HEK293 (cell line): ENCODE measurements around the gene RAN.

Experiments
- CTCF ChIA-PET: fragments of 350-600 bp; formaldehyde crosslinking; extraction: SDS; loops from one replicate; lab custom pipeline; 2021; ENCODE audit warnings: antibody characterized with exemption; lab: Yijun Ruan, JAX
- POLR2A ChIA-PET: fragments of 300-600 bp; formaldehyde crosslinking; extraction: SDS; loops from one replicate; lab custom pipeline; 2020; ENCODE audit warnings: antibody characterized with exemption, inconsistent platforms; lab: Yijun Ruan, JAX
- H3K27ac ChIP-seq: fragments of 200-500 bp; sonication (Bioruptor generic); 2 replicates; pipeline ENCODE4 v1.5.1; 2014; ENCODE audit warnings: low read depth, low read length, control low read depth, inconsistent platforms; ENCODE audit errors: extremely low read depth
- H3K36me3 ChIP-seq, 2 experiments: fragments of 200-500 bp in 1 of 2; sonication (Bioruptor generic) in 1 of 2; 1 replicate in 1 of 2; 2 replicates in 1 of 2; pipeline ENCODE4 v1.5.1; 2014 to 2017; ENCODE audit warnings: inconsistent platforms in 2 of 2, low read length in 2 of 2; ENCODE audit not compliant: control insufficient read depth in 2 of 2, insufficient read depth in 1 of 2
- H3K4me1 ChIP-seq: fragments of 200-500 bp; sonication (Bioruptor generic); 2 replicates; pipeline ENCODE4 v1.5.1; 2014; ENCODE audit warnings: mild to moderate bottlenecking, low read length, inconsistent platforms; ENCODE audit not compliant: control insufficient read depth, insufficient read depth
- H3K4me3 ChIP-seq: 2 replicates; pipeline ENCODE4 v1.5.1; 2011; ENCODE audit warnings: low read depth, mild to moderate bottlenecking, control low read depth, low read length, moderate library complexity
- H3K9me3 ChIP-seq: fragments of 200-500 bp; sonication (Bioruptor generic); 2 replicates; pipeline ENCODE4 v1.5.1; 2014; ENCODE audit warnings: low read depth, low read length, inconsistent platforms; ENCODE audit not compliant: control insufficient read depth, insufficient read depth
- BCL11A ChIP-seq: fragments of 450-650 bp; formaldehyde crosslinking; IDR thresholded peaks from 2 replicates; pipeline ENCODE4 v1.5.1; 2016; ENCODE audit warnings: low read depth, missing biosample characterization, missing genetic modification characterization
- GLIS1 ChIP-seq: fragments of 450-650 bp; formaldehyde crosslinking; IDR thresholded peaks from 2 replicates; pipeline ENCODE4 v1.5.1; 2016; ENCODE audit warnings: missing biosample characterization, missing genetic modification characterization
- GLIS2 ChIP-seq: fragments of 450-650 bp; formaldehyde crosslinking; IDR thresholded peaks from 2 replicates; pipeline ENCODE4 v1.5.1; 2016; ENCODE audit warnings: missing biosample characterization, missing genetic modification characterization
- KLF8 ChIP-seq: fragments of 450-650 bp; formaldehyde crosslinking; IDR thresholded peaks from 2 replicates; pipeline ENCODE4 v1.5.1; 2016; ENCODE audit warnings: missing biosample characterization, missing genetic modification characterization
- OVOL3 ChIP-seq: fragments of 450-650 bp; formaldehyde crosslinking; IDR thresholded peaks from 2 replicates; pipeline ENCODE4 v1.5.1; 2016; ENCODE audit warnings: missing biosample characterization, missing genetic modification characterization
- SP2 ChIP-seq: fragments of 450-650 bp; formaldehyde crosslinking; IDR thresholded peaks from 2 replicates; pipeline ENCODE4 v1.5.1; 2016; ENCODE audit warnings: missing biosample characterization, missing genetic modification characterization
- SP3 ChIP-seq: fragments of 450-650 bp; formaldehyde crosslinking; IDR thresholded peaks from 2 replicates; pipeline ENCODE4 v1.5.1; 2016; ENCODE audit warnings: missing biosample characterization, missing genetic modification characterization
- SP7 ChIP-seq: fragments of 450-650 bp; formaldehyde crosslinking; IDR thresholded peaks from 2 replicates; pipeline ENCODE4 v1.5.1; 2016; ENCODE audit warnings: missing biosample characterization, missing genetic modification characterization
- ZBTB17 ChIP-seq: fragments of 450-650 bp; formaldehyde crosslinking; IDR thresholded peaks from 2 replicates; pipeline ENCODE4 v1.5.1; 2016; ENCODE audit warnings: missing biosample characterization, missing genetic modification characterization
- ZIC2 ChIP-seq: fragments of 450-650 bp; formaldehyde crosslinking; IDR thresholded peaks from 2 replicates; pipeline ENCODE4 v1.5.1; 2016; ENCODE audit warnings: missing biosample characterization, missing genetic modification characterization
- ZNF2 ChIP-seq: fragments of 450-650 bp; formaldehyde crosslinking; IDR thresholded peaks from 2 replicates; pipeline ENCODE4 v1.5.1; 2016; ENCODE audit warnings: missing biosample characterization, missing genetic modification characterization
- ZNF335 ChIP-seq: fragments of 450-650 bp; formaldehyde crosslinking; conservative IDR thresholded peaks from 2 replicates; pipeline ENCODE4 v1.5.1; 2016; ENCODE audit warnings: missing biosample characterization, missing genetic modification characterization
- ZNF514 ChIP-seq: fragments of 450-650 bp; formaldehyde crosslinking; IDR thresholded peaks from 2 replicates; pipeline ENCODE4 v1.5.1; 2016; ENCODE audit warnings: missing biosample characterization, missing genetic modification characterization
- ZNF600 ChIP-seq: fragments of 450-650 bp; formaldehyde crosslinking; IDR thresholded peaks from 2 replicates; pipeline ENCODE4 v1.5.1; 2016; ENCODE audit warnings: missing biosample characterization, missing genetic modification characterization
- ZNF610 ChIP-seq: fragments of 450-650 bp; formaldehyde crosslinking; IDR thresholded peaks from 2 replicates; pipeline ENCODE4 v1.5.1; 2016; ENCODE audit warnings: missing biosample characterization, missing genetic modification characterization, borderline replicate concordance
- ZNF624 ChIP-seq: fragments of 450-650 bp; formaldehyde crosslinking; IDR thresholded peaks from 2 replicates; pipeline ENCODE4 v1.5.1; 2017; ENCODE audit warnings: missing biosample characterization, missing genetic modification characterization
- TF ChIP-seq, protein P1 (sequence below): fragments of 450-650 bp; formaldehyde crosslinking; IDR thresholded peaks from 2 replicates; pipeline ENCODE4 v1.5.1; 2016; ENCODE audit warnings: missing biosample characterization, missing genetic modification characterization
- TF ChIP-seq, protein P2 (sequence below): fragments of 450-650 bp; formaldehyde crosslinking; IDR thresholded peaks from 2 replicates; pipeline ENCODE4 v1.5.1; 2017; ENCODE audit warnings: missing biosample characterization, missing genetic modification characterization
- TF ChIP-seq, protein P3 (sequence below): fragments of 450-650 bp; formaldehyde crosslinking; IDR thresholded peaks from 2 replicates; pipeline ENCODE4 v1.5.1; 2016; ENCODE audit warnings: missing biosample characterization, missing genetic modification characterization
- TF ChIP-seq, protein P4 (sequence below): fragments of 450-650 bp; formaldehyde crosslinking; IDR thresholded peaks from 2 replicates; pipeline ENCODE4 v1.5.1; 2016; ENCODE audit warnings: missing biosample characterization, missing genetic modification characterization
- TF ChIP-seq, protein P5 (sequence below): fragments of 450-650 bp; formaldehyde crosslinking; IDR thresholded peaks from 2 replicates; pipeline ENCODE4 v1.5.1; 2016; ENCODE audit warnings: missing biosample characterization, missing genetic modification characterization

RAN gene

DNA sequence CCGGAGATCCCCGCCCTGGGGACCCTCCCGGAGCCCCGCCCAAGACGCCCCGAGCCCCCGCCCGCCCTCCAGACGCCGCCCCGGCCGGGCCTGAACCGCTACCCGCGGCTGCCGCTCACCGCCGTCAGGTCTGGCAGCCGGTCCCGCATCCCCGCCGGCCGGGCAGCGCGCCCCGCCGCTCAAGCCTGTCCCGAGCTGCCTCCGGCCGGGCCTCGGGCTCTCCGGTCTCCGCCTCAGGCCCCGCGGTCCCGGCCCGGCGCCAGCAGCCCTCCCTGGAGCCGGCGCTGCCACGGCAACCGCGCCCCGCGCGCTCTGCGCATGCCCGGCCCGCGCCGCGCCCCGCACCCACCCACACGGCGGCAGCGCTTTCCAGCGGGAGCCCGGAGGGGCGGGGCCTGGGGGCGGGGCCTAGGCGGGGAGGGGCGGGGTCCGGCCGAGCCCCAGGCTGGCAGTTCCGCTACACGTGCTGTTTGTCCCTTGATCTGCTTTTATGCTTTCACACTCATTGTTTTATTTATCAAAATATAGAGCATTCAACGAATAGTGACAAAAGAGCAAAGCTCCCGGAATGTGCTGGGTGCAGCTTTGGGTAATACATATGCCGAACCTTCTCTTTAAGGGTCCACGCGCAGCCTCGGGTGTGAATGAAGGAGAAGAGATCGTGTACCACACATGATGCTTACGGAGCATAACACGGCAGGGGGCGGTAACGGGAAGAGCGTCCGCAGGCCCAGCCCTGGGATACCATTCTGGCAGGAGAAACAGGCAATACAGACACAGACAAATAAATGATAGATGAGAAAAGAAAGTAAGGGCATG lies 32.7 kb upstream of the RAN start, which contains the start of gene STX2 (continued):
- peak; percentile 57 for TF ChIP-seq SP7 (tag by site-specific recombination)
- TF ChIP-seq BCL11A (tag by site-specific recombination) = no peak
- peak; percentile 35 for TF ChIP-seq SP2 (tag by site-specific recombination)
- TF ChIP-seq SP3 = peak; percentile 74
- peak; percentile 68 for TF ChIP-seq ZBTB17 (tag by site-specific recombination)
- TF ChIP-seq, protein P1, sequence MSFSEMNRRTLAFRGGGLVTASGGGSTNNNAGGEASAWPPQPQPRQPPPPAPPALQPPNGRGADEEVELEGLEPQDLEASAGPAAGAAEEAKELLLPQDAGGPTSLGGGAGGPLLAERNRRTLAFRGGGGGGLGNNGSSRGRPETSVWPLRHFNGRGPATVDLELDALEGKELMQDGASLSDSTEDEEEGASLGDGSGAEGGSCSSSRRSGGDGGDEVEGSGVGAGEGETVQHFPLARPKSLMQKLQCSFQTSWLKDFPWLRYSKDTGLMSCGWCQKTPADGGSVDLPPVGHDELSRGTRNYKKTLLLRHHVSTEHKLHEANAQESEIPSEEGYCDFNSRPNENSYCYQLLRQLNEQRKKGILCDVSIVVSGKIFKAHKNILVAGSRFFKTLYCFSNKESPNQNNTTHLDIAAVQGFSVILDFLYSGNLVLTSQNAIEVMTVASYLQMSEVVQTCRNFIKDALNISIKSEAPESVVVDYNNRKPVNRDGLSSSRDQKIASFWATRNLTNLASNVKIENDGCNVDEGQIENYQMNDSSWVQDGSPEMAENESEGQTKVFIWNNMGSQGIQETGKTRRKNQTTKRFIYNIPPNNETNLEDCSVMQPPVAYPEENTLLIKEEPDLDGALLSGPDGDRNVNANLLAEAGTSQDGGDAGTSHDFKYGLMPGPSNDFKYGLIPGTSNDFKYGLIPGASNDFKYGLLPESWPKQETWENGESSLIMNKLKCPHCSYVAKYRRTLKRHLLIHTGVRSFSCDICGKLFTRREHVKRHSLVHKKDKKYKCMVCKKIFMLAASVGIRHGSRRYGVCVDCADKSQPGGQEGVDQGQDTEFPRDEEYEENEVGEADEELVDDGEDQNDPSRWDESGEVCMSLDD (tag by site-specific recombination) = no peak
- TF ChIP-seq GLIS2 (tag by site-specific recombination) = peak; percentile 53; the same call in 1 of the 2 replicates
- 0 out of 2 replicates have a peak, but pooled peaks have one; percentile 26 for TF ChIP-seq OVOL3
- TF ChIP-seq, protein P2, sequence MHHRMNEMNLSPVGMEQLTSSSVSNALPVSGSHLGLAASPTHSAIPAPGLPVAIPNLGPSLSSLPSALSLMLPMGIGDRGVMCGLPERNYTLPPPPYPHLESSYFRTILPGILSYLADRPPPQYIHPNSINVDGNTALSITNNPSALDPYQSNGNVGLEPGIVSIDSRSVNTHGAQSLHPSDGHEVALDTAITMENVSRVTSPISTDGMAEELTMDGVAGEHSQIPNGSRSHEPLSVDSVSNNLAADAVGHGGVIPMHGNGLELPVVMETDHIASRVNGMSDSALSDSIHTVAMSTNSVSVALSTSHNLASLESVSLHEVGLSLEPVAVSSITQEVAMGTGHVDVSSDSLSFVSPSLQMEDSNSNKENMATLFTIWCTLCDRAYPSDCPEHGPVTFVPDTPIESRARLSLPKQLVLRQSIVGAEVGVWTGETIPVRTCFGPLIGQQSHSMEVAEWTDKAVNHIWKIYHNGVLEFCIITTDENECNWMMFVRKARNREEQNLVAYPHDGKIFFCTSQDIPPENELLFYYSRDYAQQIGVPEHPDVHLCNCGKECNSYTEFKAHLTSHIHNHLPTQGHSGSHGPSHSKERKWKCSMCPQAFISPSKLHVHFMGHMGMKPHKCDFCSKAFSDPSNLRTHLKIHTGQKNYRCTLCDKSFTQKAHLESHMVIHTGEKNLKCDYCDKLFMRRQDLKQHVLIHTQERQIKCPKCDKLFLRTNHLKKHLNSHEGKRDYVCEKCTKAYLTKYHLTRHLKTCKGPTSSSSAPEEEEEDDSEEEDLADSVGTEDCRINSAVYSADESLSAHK (tag by site-specific recombination) = no peak; the same call in 1 of the 2 replicates
- TF ChIP-seq ZNF2 (tag by site-specific recombination) = peak; percentile 64
- TF ChIP-seq ZNF610 (tag by site-specific recombination) = peak; percentile 45
- peak; percentile 51 for TF ChIP-seq KLF8 (tag by site-specific recombination)
- TF ChIP-seq ZIC2 (tag by site-specific recombination) = peak; percentile 63
- TF ChIP-seq, protein P3, sequence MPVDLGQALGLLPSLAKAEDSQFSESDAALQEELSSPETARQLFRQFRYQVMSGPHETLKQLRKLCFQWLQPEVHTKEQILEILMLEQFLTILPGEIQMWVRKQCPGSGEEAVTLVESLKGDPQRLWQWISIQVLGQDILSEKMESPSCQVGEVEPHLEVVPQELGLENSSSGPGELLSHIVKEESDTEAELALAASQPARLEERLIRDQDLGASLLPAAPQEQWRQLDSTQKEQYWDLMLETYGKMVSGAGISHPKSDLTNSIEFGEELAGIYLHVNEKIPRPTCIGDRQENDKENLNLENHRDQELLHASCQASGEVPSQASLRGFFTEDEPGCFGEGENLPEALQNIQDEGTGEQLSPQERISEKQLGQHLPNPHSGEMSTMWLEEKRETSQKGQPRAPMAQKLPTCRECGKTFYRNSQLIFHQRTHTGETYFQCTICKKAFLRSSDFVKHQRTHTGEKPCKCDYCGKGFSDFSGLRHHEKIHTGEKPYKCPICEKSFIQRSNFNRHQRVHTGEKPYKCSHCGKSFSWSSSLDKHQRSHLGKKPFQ = peak; percentile 67; the same call in 1 of the 2 replicates
- TF ChIP-seq, protein P4, sequence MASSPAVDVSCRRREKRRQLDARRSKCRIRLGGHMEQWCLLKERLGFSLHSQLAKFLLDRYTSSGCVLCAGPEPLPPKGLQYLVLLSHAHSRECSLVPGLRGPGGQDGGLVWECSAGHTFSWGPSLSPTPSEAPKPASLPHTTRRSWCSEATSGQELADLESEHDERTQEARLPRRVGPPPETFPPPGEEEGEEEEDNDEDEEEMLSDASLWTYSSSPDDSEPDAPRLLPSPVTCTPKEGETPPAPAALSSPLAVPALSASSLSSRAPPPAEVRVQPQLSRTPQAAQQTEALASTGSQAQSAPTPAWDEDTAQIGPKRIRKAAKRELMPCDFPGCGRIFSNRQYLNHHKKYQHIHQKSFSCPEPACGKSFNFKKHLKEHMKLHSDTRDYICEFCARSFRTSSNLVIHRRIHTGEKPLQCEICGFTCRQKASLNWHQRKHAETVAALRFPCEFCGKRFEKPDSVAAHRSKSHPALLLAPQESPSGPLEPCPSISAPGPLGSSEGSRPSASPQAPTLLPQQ = peak; percentile 39; the same call in 1 of the 2 replicates
- TF ChIP-seq GLIS1 (tag by site-specific recombination) = peak; percentile 70

DNA sequence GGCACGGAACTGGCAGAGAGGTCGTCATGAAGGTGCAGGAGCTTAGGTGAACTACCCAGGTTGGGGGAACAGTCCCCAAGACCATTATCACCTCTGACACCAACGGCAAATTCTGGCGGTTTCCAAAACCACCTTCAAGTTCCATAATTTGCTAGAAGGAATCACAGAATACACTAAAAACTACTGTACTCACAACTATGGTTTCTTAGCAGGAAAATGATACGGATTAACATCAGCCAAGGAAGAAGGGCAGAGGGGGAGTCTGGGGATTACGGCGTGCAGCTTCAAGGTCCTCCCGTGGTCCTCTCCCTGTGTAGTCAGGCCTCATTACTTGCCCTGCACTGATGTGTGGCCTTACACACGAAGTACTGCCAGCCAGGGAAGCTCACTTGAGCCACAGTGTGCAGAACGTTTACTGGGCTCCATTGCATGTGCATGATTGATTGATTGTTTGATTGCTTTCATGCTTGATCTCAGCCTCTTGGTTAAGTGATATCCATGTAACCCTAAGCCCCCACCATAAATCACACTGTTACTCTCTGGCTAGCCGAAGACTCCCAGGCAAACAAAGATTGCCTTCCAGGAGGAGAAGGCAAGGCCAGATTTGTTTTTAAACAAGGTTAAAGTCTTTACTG lies 32.0 kb upstream of the RAN start:
- Histone ChIP-seq H3K27ac (no peak overlapping the region), H3K36me3 (no peaks in the 10 kb centered on the region; a peak in 1 of 3 replicates), H3K4me3 (no peak overlapping the region), H3K4me1 (peaks cover 4% of the 10 kb centered on the region), H3K9me3 (no peaks in the 10 kb centered on the region)
- POLR2A ChIA-PET = no interaction called here
- CTCF ChIA-PET = interaction anchor here (1.0 to 1.1 kb wide), 3 partner anchors 15 to 1207 kb away, joined by 3 to 4 read pairs (median 3); no protein-coding TSS in a partner anchor
- TF ChIP-seq, protein P5, sequence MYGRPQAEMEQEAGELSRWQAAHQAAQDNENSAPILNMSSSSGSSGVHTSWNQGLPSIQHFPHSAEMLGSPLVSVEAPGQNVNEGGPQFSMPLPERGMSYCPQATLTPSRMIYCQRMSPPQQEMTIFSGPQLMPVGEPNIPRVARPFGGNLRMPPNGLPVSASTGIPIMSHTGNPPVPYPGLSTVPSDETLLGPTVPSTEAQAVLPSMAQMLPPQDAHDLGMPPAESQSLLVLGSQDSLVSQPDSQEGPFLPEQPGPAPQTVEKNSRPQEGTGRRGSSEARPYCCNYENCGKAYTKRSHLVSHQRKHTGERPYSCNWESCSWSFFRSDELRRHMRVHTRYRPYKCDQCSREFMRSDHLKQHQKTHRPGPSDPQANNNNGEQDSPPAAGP = 0 out of 2 replicates have a peak, but pooled peaks have one; percentile 7
- TF ChIP-seq, protein P2 (tag by site-specific recombination) = peak; percentile 92; the same call in 1 of the 2 replicates
- TF ChIP-seq, protein P4 = 0 out of 2 replicates have a peak, but pooled peaks have one; percentile 6
- TF ChIP-seq ZNF335 (peak; percentile 92), ZNF600 (0 out of 2 replicates have a peak, but pooled peaks have one; percentile 53), ZNF514 (tag by site-specific recombination) (no peak), ZNF624 (tag by site-specific recombination) (no peak)
